HepG2 (cell line): Measurements from ENCODE around the gene PSMB3. TPM values are rescaled to one million over a fixed set of nuclear protein-coding genes. Genes with fewer than 3 reads are reported as not detected.
A peak's percentile ranks its signal among the peaks of the same experiment; 100 is the strongest.

Source experiments
- EED ChIP-seq: sonication (generic); formaldehyde crosslinking; IDR thresholded peaks from 2 replicates; pipeline ENCODE4 v1.5.0; 2020; ENCODE audit warnings: mild to moderate bottlenecking, missing genetic modification reagents
- FOSL1 ChIP-seq: sonication (generic); formaldehyde crosslinking; IDR thresholded peaks from 2 replicates; pipeline ENCODE4 v1.9.0; 2021; ENCODE audit warnings: missing genetic modification reagents, borderline replicate concordance
- MAZ ChIP-seq, 2 experiments: sonication (generic) in 1 of 2; formaldehyde crosslinking in 1 of 2; IDR thresholded peaks; 2 replicates each; pipeline versions ENCODE4 v1.5.0 to v1.6.1; 2012 to 2020; ENCODE audit warnings: low read depth in 2 of 2, mild to moderate bottlenecking in 2 of 2, borderline replicate concordance in 1 of 2, improper control_type of control experiment in 1 of 2, low read length in 1 of 2, missing genetic modification reagents in 1 of 2, moderate library complexity in 1 of 2
- RFXANK ChIP-seq: IDR thresholded peaks from 2 replicates; pipeline ENCODE4 v1.6.1; 2016
- SNRNP70 ChIP-seq: fragments of 200-400 bp; formaldehyde crosslinking; IDR thresholded peaks from 2 replicates; pipeline ENCODE4 v1.6.1; 2017; ENCODE audit warnings: mild to moderate bottlenecking, low read depth, low read length, moderate library complexity
- ZBTB40 ChIP-seq, 2 experiments: fragments of 450-650 bp in 1 of 2; sonication (generic) in 1 of 2; formaldehyde crosslinking in 1 of 2; IDR thresholded peaks; 2 replicates each; pipeline versions ENCODE4 v1.6.1 to v1.8.0; 2016 to 2022; ENCODE audit warnings: antibody characterized with exemption in 1 of 2, mild to moderate bottlenecking in 1 of 2, missing genetic modification reagents in 1 of 2
- ZFAT ChIP-seq: sonication (generic); formaldehyde crosslinking; conservative IDR thresholded peaks from 2 replicates; pipeline ENCODE4 v1.8.1; 2023; ENCODE audit warnings: missing genetic modification reagents, inconsistent platforms
- ZNF207 ChIP-seq: fragments of 450-650 bp; IDR thresholded peaks from 2 replicates; pipeline ENCODE4 v1.6.1; 2016; ENCODE audit warnings: antibody characterized with exemption, borderline replicate concordance
- ZNF761 ChIP-seq: sonication (generic); formaldehyde crosslinking; conservative IDR thresholded peaks from 2 replicates; pipeline ENCODE4 v1.4.0; 2020; ENCODE audit warnings: mild to moderate bottlenecking, missing genetic modification reagents
- polyA plus RNA-seq, 8 experiments: library from polyadenylated mRNA; depleted of rRNA in 3 of 8; stranded (reverse) in 7 of 8; unstranded in 1 of 8; fragments of >200 nt; fragmentation: Illumina TruSeq in 4 of 8; extraction: Trizol in 4 of 8; gene quantifications; 2 replicates each; pipeline versions ENCODE4 v1.2.1 to v1.2.3, GENCODE V29; 2011 to 2016; ENCODE audit warnings: low read depth in 4 of 8, missing spikeins in 1 of 8, mixed read lengths in 1 of 8; ENCODE audit not compliant: insufficient read depth in 1 of 8
- total RNA-seq, 5 experiments: library from RNA; depleted of rRNA; stranded (reverse); fragments of >200 nt; fragmentation: Illumina TruSeq; extraction: Trizol; gene quantifications; 2 replicates each; pipeline ENCODE4 v1.2.3, GENCODE V29; 2016; ENCODE audit warnings: low read depth in 1 of 5
- TF ChIP-seq, protein P1 (sequence below): sonication (generic); formaldehyde crosslinking; IDR thresholded peaks from 2 replicates; pipeline ENCODE4 v1.4.0; 2020; ENCODE audit warnings: missing genetic modification reagents
- TF ChIP-seq, protein P2 (sequence below): sonication (generic); formaldehyde crosslinking; IDR thresholded peaks from 2 replicates; pipeline ENCODE4 v1.8.1; 2023; ENCODE audit warnings: mild to moderate bottlenecking, inconsistent platforms, moderate library complexity, missing genetic modification reagents, borderline replicate concordance
- TF ChIP-seq, protein P3 (sequence below): sonication (generic); formaldehyde crosslinking; IDR thresholded peaks from 2 replicates; pipeline ENCODE4 v1.5.1; 2020; ENCODE audit warnings: mild to moderate bottlenecking, missing genetic modification reagents

PSMB3 gene
- total and polyA plus RNA-seq, 2 of the 13 experiments (the other 11 are each of a cell fraction or from before 2014, with no cell fraction given), result 366 to 517 TPM

- TF ChIP-seq ZFAT (CRISPR knock-in tag) (no peak), ZNF207 (no peak), RFXANK (CRISPR knock-in tag) (no peak), EED (CRISPR knock-in tag) (0 out of 2 replicates have a peak, but pooled peaks have one; percentile 39), SNRNP70 (no peak), MAZ (IDR thresholded peaks at IDR 0.05; ENCODE audit: borderline replicate concordance, low read depth, low read length) (no peak), MAZ (CRISPR knock-in tag; IDR thresholded peaks at IDR 0.05; ENCODE audit: low read depth) (no peak), ZBTB40 (IDR thresholded peaks at IDR 0.05) (no peak), ZBTB40 (CRISPR knock-in tag; IDR thresholded peaks at IDR 0.05) (no peak), FOSL1 (0 out of 2 replicates have a peak, but pooled peaks have one; percentile 34), ZNF761 (no peak)
- TF ChIP-seq, protein P1, sequence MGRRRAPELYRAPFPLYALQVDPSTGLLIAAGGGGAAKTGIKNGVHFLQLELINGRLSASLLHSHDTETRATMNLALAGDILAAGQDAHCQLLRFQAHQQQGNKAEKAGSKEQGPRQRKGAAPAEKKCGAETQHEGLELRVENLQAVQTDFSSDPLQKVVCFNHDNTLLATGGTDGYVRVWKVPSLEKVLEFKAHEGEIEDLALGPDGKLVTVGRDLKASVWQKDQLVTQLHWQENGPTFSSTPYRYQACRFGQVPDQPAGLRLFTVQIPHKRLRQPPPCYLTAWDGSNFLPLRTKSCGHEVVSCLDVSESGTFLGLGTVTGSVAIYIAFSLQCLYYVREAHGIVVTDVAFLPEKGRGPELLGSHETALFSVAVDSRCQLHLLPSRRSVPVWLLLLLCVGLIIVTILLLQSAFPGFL, result peak; percentile 42; the same call in 1 of the 2 replicates
- TF ChIP-seq, protein P2, sequence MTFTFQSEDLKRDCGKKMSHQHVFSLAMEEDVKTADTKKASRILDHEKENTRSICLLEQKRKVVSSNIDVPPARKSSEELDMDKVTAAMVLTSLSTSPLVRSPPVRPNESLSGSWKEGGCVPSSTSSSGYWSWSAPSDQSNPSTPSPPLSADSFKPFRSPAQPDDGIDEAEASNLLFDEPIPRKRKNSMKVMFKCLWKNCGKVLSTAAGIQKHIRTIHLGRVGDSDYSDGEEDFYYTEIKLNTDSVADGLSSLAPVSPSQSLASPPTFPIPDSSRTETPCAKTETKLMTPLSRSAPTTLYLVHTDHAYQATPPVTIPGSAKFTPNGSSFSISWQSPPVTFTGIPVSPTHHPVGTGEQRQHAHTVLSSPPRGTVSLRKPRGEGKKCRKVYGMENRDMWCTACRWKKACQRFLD (CRISPR knock-in tag), result 0 out of 2 replicates have a peak, but pooled peaks have one; percentile 10
- TF ChIP-seq, protein P3, sequence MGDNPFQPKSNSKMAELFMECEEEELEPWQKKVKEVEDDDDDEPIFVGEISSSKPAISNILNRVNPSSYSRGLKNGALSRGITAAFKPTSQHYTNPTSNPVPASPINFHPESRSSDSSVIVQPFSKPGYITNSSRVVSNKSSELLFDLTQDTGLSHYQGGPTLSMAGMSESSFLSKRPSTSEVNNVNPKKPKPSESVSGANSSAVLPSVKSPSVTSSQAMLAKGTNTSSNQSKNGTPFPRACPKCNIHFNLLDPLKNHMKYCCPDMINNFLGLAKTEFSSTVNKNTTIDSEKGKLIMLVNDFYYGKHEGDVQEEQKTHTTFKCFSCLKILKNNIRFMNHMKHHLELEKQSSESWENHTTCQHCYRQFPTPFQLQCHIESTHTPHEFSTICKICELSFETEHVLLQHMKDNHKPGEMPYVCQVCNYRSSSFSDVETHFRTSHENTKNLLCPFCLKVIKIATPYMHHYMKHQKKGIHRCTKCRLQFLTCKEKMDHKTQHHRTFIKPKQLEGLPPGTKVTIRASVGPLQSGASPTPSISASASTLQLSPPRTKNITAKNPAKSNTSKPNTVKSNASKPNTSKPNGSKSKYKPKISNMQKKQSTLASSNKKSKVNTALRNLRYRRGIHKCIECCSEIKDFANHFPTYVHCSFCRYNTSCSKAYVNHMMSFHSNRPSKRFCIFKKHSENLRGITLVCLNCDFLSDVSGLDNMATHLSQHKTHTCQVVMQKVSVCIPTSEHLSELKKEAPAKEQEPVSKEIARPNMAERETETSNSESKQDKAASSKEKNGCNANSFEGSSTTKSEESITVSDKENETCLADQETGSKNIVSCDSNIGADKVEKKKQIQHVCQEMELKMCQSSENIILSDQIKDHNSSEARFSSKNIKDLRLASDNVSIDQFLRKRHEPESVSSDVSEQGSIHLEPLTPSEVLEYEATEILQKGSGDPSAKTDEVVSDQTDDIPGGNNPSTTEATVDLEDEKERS (CRISPR knock-in tag), result no peak
Observed at GRCh38 chr17:38702916-38703741, 49.4 kb upstream of the PSMB3 start (continued).
